Renal pelvis (tissue), 4 donors: ENCODE data around the gene COX6A2. TPM values are rescaled to one million over a fixed set of nuclear protein-coding genes. Genes with fewer than 3 reads are reported as not detected.
"Not testable (repeated sequence)": the region's sequence is repeated elsewhere in the genome, so short reads cannot be mapped to it uniquely, and the experiment has no call there.

Experiments used
- DNase-seq: peaks from one replicate; pipeline ENCODE4 v3.0.0-alpha.2; 2013
- polyA plus RNA-seq, 3 donors: library from polyadenylated mRNA; unstranded; fragments of 120-200 nt; gene quantifications; one replicate each; pipeline ENCODE4 v1.2.1, GENCODE V29; 2013; ENCODE audit not compliant: insufficient read length in 3 of 3

The COX6A2 gene
- polyA plus RNA-seq, 3 donors = 0.42 to 1.4 (median 1.1) TPM

- no peak for DNase-seq
Measured at GRCh38 chr16:31439519-31439918, 11.4 kb upstream of the COX6A2 start.

GRCh38 chr16:31439023-31439422, 10.9 kb upstream of the COX6A2 start:
- DNase-seq = not testable (repeated sequence)

GRCh38 chr16:31438414-31438813, 10.3 kb upstream of the COX6A2 start:
- DNase-seq = no peak

- no peak for DNase-seq
Measured at GRCh38 chr16:31436221-31437045, 8.3 kb upstream of the COX6A2 start.

GRCh38 chr16:31435341-31436220, 7.4 kb upstream of the COX6A2 start:
- DNase-seq = no peak

GRCh38 chr16:31430380-31431052, 2.4 kb upstream of the COX6A2 start:
- no peak for DNase-seq

GRCh38 chr16:31429796-31430195, 1.6 kb upstream of the COX6A2 start:
- DNase-seq = no peak

GRCh38 chr16:31429314-31429713, 1.2 kb upstream of the COX6A2 start:
- no peak for DNase-seq

GRCh38 chr16:31428638-31429247, 583 bp upstream of the COX6A2 start:
- no peak for DNase-seq

GRCh38 chr16:31427441-31428278, 500 bp downstream of the COX6A2 start:
- DNase-seq = peak; percentile 40

- DNase-seq = no peak
Measured at GRCh38 chr16:31423801-31424200, 4.4 kb downstream of the COX6A2 start.

- DNase-seq = no peak
Measured at GRCh38 chr16:31423241-31423640, 4.9 kb downstream of the COX6A2 start.

- DNase-seq = no peak
Measured at GRCh38 chr16:31421587-31421986, 6.6 kb downstream of the COX6A2 start.

- no peak for DNase-seq
Measured at GRCh38 chr16:31420037-31420436, 8.1 kb downstream of the COX6A2 start.

GRCh38 chr16:31417916-31418315, 10.2 kb downstream of the COX6A2 start:
- no peak for DNase-seq

- DNase-seq = not testable (repeated sequence)
Measured at GRCh38 chr16:31417036-31417435, 11.1 kb downstream of the COX6A2 start.

GRCh38 chr16:31416371-31416770, 11.8 kb downstream of the COX6A2 start:
- DNase-seq = no peak

GRCh38 chr16:31414706-31415105, 13.5 kb downstream of the COX6A2 start:
- DNase-seq = no peak

GRCh38 chr16:31413943-31414342, 14.2 kb downstream of the COX6A2 start:
- DNase-seq = no peak

- no peak for DNase-seq
Measured at GRCh38 chr16:31413381-31413780, 14.8 kb downstream of the COX6A2 start.

GRCh38 chr16:31412750-31413149, 15.4 kb downstream of the COX6A2 start:
- no peak for DNase-seq
